Fibroblast of skin of right quadriceps (primary cell): ENCODE measurements around the gene SPRED1.
A peak's percentile ranks its signal among the peaks of the same experiment; 100 is the strongest.

Experiments used
- DNase-seq: peaks from one replicate; pipeline ENCODE4 v3.0.0-alpha.2; 2013

Gene SPRED1

GRCh38 chr15:38369936-38370478 is 117.4 kb downstream of the SPRED1 start:
- DNase-seq: peak; percentile 23

DNA sequence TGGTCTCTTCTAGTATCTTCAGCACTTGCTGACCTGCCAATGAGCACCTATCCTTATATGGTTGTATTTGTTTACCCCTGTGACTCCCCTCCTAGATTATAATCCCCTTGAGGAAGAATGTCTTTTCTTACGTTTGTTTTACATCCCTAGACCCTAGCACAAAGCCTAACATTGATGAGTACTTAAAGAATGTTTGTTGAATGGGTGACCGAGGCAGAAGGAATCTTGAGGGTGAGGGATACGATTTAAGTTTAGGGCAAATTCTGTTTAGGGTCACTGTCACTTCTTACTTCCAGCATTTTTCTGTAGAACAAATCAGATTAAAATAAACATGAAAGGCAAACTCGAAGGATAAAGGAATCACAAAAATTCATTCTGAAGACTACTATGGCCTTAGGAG is 120.4 kb downstream of the SPRED1 start:
- no peak for DNase-seq

- DNase-seq: no peak
These were observed 121.4 kb downstream of the SPRED1 start for GRCh38 chr15:38374029-38374428.

GRCh38 chr15:38374556-38374955 is 121.9 kb downstream of the SPRED1 start:
- no peak for DNase-seq

GRCh38 chr15:38376081-38376480 is 123.4 kb downstream of the SPRED1 start:
- no peak for DNase-seq

- no peak for DNase-seq
These were observed 125.0 kb downstream of the SPRED1 start for GRCh38 chr15:38377636-38378035.

DNA sequence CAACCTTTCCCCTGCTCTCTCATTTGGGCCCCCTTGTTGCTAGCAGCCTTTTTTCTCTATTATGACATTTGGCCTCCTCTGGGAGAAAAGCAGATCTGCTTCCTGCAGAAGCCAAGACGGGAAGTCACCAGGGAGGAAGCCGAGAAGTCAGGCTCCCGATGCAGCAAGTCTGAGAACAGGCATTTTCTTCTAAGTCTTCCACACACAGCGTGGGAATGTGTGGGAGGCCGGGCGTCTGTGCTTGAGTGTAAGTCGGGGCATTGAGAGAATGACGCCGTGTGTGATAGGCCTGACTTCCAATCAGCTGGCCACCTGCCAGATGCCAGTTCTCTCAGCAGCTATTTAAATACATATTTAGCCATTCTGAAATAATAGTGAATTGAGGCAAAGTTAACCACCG is 125.5 kb downstream of the SPRED1 start:
- peak; percentile 15 for DNase-seq

DNA sequence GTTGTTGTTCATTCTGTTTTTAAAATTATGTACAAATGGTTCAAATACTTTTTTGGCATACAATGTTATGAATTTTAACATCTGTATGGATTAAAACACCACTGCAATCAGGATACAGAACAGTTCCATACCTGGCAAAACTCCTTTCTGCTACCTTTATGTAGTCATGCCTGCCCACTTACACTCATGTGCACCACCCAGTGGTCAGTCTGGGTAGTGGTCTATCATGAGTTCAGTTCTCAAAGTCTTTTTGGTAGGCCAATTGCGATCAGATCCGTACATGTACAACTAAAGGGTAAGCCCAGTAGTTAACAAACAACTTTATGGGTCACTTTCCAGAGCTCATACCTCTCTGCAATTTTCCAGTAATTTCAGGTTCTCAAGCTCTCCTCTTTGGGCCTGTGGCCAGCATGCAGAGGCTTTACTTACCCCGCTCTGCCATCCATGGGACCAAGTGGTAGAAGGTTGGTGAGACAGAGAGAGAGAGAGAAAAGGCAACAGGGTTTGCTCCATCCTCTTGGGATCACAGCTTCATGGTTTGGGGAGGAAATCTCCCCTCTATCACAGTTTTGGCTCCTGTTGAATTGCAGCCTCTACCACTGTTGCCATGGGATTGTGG is 137.4 kb downstream of the SPRED1 start:
- DNase-seq: peak; percentile 51

DNA sequence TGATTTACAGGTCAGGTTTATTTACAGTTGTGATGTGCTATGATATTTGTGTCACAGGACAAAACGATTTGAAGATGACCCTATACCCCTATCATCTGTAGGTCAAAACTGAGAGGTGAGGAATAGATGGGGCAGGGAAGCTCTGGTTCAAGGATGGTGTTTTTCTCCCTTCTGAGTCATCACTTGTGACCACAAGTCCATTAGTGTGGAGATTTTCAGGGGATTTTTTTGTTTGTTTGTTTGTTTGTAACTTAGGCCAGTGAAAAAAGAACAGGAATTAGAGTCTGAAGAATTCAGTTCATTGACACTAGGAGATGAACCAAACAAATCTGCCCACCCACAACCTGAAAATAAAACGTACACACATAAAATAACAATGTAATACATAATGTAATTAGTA is 138.6 kb downstream of the SPRED1 start:
- DNase-seq: no peak

- DNase-seq: peak; percentile 99
These were observed 145.5 kb downstream of the SPRED1 start for GRCh38 chr15:38398134-38398533.

GRCh38 chr15:38401106-38401505 is 148.5 kb downstream of the SPRED1 start:
- DNase-seq: peak; percentile 54

DNA sequence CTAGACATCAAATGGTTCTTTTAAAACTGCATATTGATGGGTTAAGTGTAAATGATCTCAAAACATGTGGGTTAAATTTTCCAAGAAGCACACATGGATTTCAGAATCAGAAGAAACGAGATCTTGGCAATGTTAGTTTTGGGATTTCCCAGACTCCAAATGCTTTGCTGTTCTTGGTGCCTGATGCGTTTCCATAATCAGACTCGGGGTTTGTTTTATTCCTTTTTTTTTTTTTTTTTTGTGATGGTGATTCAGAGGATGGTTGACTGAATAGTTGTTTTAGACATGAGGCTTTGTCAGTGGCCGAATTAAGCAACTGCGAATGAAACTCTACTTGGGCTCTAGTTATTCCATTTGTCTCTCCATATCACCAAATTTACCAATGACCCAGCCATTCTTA is 149.1 kb downstream of the SPRED1 start:
- peak; percentile 19 for DNase-seq

DNA sequence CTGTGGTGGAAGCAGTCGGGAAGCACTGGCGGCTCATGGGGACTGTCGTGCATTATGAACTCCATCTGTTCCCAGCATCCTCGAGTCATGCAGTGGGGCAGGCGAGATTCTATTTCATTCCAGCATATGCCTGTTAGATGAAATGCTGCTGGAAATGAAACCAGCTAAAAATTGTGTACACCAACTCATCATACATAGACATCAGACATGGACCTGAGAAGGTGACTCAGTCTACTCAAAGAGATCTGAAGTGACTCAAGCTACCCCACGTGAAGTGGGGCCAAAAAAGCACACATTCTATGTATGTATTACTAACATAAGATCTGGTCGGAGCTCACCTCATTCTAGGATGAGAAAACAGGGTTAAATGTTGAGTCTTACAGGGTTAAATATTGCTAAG is 153.8 kb downstream of the SPRED1 start:
- peak; percentile 29 for DNase-seq
